GM23338 (cell line): ENCODE results near the gene WNK1.

ENCODE experiments used
- CREB1 ChIP-seq: fragments of 250-450 bp; sonication (Bioruptor Pico); IDR thresholded peaks from 2 replicates; pipeline ENCODE4 v1.5.0; 2020; ENCODE audit warnings: low read depth, mild to moderate bottlenecking, moderate library complexity
- CTCF ChIP-seq, 2 experiments: fragments of 200-600 bp in 1 of 2; sonication (generic) in 1 of 2; conservative IDR thresholded peaks; 2 replicates each; pipeline versions ENCODE4 v1.5.1 to v1.6.1; 2016 to 2017; ENCODE audit warnings: antibody characterized with exemption in 2 of 2, low read depth in 2 of 2, mild to moderate bottlenecking in 2 of 2, moderate library complexity in 1 of 2
- EZH2 ChIP-seq: fragments of 200-600 bp; sonication (generic); IDR thresholded peaks from one replicate; pipeline ENCODE4 v1.8.0; 2017; ENCODE audit warnings: antibody characterized with exemption, mild to moderate bottlenecking, low read depth; ENCODE audit not compliant: unreplicated experiment
- EZH2phosphoT487 ChIP-seq: fragments of 200-600 bp; sonication (generic); IDR thresholded peaks from one replicate; pipeline ENCODE4 v1.8.1; 2018; ENCODE audit warnings: antibody characterized with exemption; ENCODE audit not compliant: unreplicated experiment
- JUNB ChIP-seq: IDR thresholded peaks from one replicate; pipeline ENCODE4 v1.6.1; 2016; ENCODE audit warnings: antibody characterized with exemption; ENCODE audit not compliant: unreplicated experiment
- POLR2AphosphoS5 ChIP-seq: IDR thresholded peaks from 2 replicates; pipeline ENCODE4 v1.6.1; 2016; ENCODE audit warnings: antibody characterized with exemption, low read depth
- REST ChIP-seq: IDR thresholded peaks from one replicate; pipeline ENCODE4 v1.6.1; 2018; ENCODE audit warnings: antibody characterized with exemption; ENCODE audit not compliant: unreplicated experiment

GRCh38 chr12:905261-906031 lies 153.1 kb downstream of the WNK1 start:
- no peak for TF ChIP-seq CTCF (conservative IDR thresholded peaks at IDR 0.05; ENCODE audit: low read depth in 2 of 2)
- no peak for TF ChIP-seq POLR2AphosphoS5
- no peak for TF ChIP-seq EZH2
- no peak for TF ChIP-seq EZH2phosphoT487
- no peak for TF ChIP-seq JUNB
- TF ChIP-seq CREB1 (CRISPR knock-in tag), result no peak
- no peak for TF ChIP-seq REST
